Neuron (in vitro differentiated cells): Measurements from ENCODE around the gene ELAVL3.
"Not testable (repeated sequence)": the region's sequence is repeated elsewhere in the genome, so short reads cannot be mapped to it uniquely, and the experiment has no call there.

ENCODE experiments used
- H2AFZ ChIP-seq: one replicate; pipeline ENCODE4 v1.6.1; 2013; ENCODE audit warnings: low read depth, mild to moderate bottlenecking, inconsistent platforms, low read length, moderate library complexity
- H3K27me3 ChIP-seq: one replicate; pipeline ENCODE4 v1.6.1; 2013; ENCODE audit warnings: low read length; ENCODE audit not compliant: insufficient read depth
- H3K36me3 ChIP-seq: one replicate; pipeline ENCODE4 v1.6.1; 2013; ENCODE audit warnings: low read length; ENCODE audit not compliant: insufficient read depth
- H3K4me1 ChIP-seq: one replicate; pipeline ENCODE4 v1.6.1; 2013; ENCODE audit warnings: low read length; ENCODE audit not compliant: insufficient read depth
- H3K4me3 ChIP-seq: 2 replicates; pipeline ENCODE4 v1.5.1; 2013; ENCODE audit warnings: mild to moderate bottlenecking, low read length, moderate library complexity
- H3K9me3 ChIP-seq: one replicate; pipeline ENCODE4 v1.6.1; 2013; ENCODE audit warnings: low read length

ELAVL3 gene

DNA sequence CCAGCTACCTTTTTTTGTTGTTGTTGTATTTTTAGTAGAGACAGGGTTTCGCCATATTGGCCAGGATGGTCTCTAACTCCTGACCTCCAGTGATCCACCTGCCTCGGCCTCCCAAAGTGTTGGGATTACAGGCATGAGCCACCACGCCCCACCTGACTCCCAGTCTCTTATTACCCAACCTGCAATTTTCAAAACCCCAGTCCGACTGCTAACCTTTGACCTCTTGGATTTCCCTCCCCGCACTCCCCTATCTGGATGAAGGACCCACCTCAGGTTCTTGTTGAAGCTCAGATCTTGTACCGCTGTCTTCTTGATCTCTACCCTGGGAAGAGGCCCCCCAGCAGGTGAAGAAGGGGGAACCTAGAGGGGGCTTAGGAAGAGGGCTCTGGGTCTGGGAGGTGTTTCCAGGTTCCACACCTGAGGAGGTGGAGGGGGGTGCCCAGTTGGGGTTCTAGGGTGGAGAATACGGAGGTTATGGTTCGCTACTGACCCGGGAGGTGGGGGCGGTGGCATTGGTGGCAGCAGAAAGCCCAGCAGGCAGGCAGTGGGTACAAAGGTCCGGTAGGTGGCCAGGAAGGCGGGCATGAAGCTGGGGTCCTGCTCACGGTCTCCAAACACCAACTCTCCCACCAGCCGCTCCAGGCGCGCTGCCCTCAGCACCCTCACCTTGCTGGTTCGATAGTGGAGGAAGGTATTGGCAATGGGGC is 64.3 kb downstream of the ELAVL3 start:
- no peak overlapping the region for H3K4me3 ChIP-seq
- H2AFZ ChIP-seq, result no peak overlapping the region
- no peaks in the 10 kb centered on the region for H3K9me3 ChIP-seq
- peaks cover 17% of the 10 kb centered on the region for H3K4me1 ChIP-seq
- peaks cover 47% of the 10 kb centered on the region for H3K27me3 ChIP-seq
- no peaks in the 10 kb centered on the region for H3K36me3 ChIP-seq

DNA sequence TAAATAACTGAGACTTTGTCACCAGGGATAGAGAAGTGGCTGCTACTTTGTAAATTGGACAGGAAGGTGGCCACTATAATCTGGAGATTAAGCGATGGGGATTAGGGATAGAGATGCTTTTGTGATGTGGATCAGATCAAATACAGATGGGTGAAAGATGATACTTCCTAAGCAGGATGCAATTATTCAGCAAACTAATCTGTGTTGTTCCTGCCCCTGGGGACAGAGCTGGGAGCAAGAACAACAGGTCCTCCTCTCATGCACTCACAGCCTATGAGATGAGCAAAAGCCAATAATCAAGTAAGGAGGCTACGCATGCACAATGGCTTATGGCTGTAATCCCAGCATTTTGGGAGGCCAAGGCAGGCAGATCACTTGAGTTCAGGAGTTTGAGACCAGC is 66.3 kb downstream of the ELAVL3 start:
- no peak overlapping the region for H3K4me3 ChIP-seq
- no peak overlapping the region for H2AFZ ChIP-seq
- H3K27me3 ChIP-seq, result peaks cover 29% of the 10 kb centered on the region
- H3K9me3 ChIP-seq, result no peaks in the 10 kb centered on the region
- H3K4me1 ChIP-seq, result peaks cover 6% of the 10 kb centered on the region
- H3K36me3 ChIP-seq, result no peaks in the 10 kb centered on the region

DNA sequence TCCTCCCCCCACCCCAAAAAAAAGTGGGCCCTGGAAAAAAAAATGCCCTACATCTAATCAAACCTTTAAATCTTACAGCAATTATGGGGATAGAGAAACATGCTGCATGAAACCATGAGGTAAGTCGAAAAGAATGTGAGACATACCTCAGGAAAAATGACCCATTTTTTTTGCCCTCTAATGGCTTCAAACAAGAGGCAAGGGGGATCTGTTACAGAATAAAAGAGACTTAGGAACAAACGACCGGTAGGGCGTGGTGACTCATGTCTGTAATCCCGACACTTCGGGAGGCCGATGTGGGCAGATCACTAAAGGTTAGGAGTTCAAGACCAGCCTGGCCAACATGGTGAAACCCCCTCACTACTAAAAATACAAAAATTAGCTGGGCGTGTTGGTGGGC is 70.2 kb downstream of the ELAVL3 start:
- no peaks in the 10 kb centered on the region for H3K36me3 ChIP-seq
- H3K9me3 ChIP-seq, result no peaks in the 10 kb centered on the region
- H2AFZ ChIP-seq, result no peak overlapping the region
- no peaks in the 10 kb centered on the region for H3K4me1 ChIP-seq
- no peak overlapping the region for H3K4me3 ChIP-seq
- peaks cover 14% of the 10 kb centered on the region for H3K27me3 ChIP-seq

GRCh38 chr19:11408591-11408990 is 72.3 kb downstream of the ELAVL3 start:
- H2AFZ ChIP-seq, result no peak overlapping the region
- no peaks in the 10 kb centered on the region for H3K36me3 ChIP-seq
- H3K4me1 ChIP-seq, result peaks cover 2% of the 10 kb centered on the region
- H3K4me3 ChIP-seq, result no peak overlapping the region
- peaks cover 17% of the 10 kb centered on the region for H3K27me3 ChIP-seq
- no peaks in the 10 kb centered on the region for H3K9me3 ChIP-seq

- not testable (repeated sequence) for H3K4me1 ChIP-seq
These were observed 74.1 kb downstream of the ELAVL3 start for GRCh38 chr19:11406703-11407236.

DNA sequence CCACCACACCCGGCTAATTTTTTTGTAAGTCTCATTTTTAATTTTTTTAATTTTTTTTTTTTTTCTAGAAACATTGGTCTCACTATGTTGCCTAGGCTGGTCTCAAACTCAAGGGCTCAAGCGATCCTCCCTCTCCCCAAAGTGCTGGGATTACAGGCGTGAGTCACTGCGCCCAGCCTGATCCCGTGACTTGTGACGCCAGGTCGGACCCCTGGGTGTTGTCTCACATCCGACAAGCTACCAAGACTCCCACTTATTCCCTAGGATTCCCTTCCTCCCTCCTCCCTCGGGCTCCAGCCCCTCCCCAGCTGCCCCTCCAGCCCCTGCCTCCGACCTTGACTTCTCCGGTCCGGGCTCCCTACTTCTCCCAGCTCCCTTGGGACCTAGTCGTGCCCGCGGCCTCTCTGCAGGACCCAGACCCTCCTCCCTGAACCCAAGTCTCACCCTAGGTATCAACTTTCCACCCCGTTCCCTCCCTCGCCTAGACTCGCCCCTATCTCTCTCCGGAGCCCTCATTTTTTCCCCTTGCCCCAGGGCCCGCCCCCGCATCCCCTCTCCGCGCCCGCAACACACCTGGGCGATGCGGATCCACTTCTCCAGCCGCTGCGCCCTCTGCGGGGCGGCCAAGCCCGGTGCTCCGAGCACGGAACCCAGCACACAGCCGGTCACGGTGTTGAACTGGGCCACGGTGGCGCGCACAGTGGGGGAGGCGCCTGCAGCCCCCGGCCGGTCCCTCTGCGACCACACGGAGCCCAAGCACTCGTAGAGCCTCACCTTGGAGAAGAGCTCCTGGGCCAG is 74.8 kb downstream of the ELAVL3 start:
- H3K9me3 ChIP-seq, result no peaks in the 10 kb centered on the region
- H3K36me3 ChIP-seq, result no peaks in the 10 kb centered on the region
- H3K4me3 ChIP-seq, result no peak overlapping the region
- peaks cover 17% of the 10 kb centered on the region for H3K27me3 ChIP-seq
- peaks cover 2% of the 10 kb centered on the region for H3K4me1 ChIP-seq
- H2AFZ ChIP-seq, result no peak overlapping the region

More at GRCh38 chr19:11406703-11407236, 74.1 kb downstream of the ELAVL3 start:
- peaks cover 17% of the 10 kb centered on the region for H3K27me3 ChIP-seq
- H3K36me3 ChIP-seq, H3K9me3 ChIP-seq, H2AFZ ChIP-seq, H3K4me3 ChIP-seq: not testable (repeated sequence)

DNA sequence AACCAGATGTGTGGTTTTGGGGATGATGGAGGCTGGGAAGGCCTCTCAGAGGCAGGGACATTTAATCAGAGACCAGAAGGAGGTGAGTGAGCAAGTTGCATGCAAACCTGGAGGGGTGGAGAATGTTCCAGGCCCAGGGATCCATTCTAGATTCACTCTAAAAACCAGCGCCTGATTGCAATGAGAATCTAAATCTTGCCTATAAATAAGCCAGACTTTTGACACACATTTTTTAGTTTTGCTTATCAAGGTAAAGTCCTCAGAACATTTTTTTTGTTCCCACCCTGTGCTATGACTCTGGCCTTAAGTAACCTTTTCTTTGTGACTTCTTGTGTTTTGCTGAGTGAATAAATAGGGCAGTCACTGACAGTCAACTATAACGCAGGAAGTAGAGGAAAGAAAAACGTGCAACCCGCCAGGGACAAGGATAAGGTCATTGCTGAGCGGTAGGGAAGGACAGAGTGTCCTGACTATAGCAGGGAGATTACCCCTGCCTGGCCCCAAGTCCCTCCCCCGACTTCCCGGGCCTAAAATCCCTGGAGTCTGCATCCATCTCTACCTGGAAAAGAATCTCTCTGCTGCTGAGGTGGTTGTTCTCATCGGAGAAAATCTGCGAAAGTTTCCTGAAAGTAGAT is 76.1 kb downstream of the ELAVL3 start:
- Histone ChIP-seq H3K9me3 (no peaks in the 10 kb centered on the region), H3K27me3 (peaks cover 17% of the 10 kb centered on the region), H2AFZ (no peak overlapping the region), H3K4me1 (peaks cover 2% of the 10 kb centered on the region), H3K36me3 (no peaks in the 10 kb centered on the region), H3K4me3 (no peak overlapping the region)

DNA sequence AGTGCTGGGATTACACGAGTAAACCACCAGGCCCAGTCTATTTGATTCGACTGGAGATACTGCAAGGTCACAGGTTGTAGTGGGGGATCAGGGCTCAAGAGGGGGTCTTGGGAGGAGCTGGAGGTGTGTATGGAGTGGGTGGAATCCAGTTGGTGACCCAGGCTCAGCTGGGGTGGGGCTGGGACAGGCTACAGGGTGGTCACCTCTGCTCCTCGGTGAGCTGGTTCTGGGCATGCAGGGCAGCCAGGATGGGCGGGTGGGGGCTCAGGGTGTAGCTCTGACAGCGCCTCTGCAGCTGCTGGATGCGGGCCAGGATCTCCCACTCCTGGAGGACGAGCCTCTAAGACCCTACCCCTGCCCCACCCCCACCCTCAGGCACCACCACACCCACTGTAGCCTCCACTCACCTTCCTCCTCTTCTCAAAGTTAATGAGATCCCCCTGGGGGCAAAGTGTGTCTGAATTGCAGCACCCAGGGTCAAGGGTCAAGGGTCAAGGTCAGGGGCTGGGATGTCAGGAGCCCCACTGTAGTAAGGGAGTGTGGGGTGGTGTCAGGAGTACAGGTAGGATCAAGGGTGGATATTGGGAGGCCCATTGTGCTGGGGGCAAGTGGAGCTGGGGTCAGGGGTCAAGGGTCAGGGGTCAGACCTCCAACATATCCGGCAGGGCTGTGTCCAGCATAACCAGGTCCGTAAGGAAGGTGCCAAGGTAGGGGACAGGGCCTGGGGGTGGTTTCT is 78.9 kb downstream of the ELAVL3 start:
- Histone ChIP-seq H3K4me1 (peaks cover 2% of the 10 kb centered on the region), H3K27me3 (peaks cover 11% of the 10 kb centered on the region), H2AFZ (no peak overlapping the region), H3K36me3 (no peaks in the 10 kb centered on the region), H3K9me3 (no peaks in the 10 kb centered on the region), H3K4me3 (no peak overlapping the region)
